H1 (cell line): ENCODE measurements around the gene SELENOO. TPM values are rescaled to one million over a fixed set of nuclear protein-coding genes. Genes with fewer than 3 reads are reported as not detected.
A peak's percentile ranks its signal among the peaks of the same experiment; 100 is the strongest.

Source experiments
- CTCF ChIA-PET: fragments of 300-600 bp; sonication (Branson Sonifier 250); formaldehyde crosslinking; loops from one replicate; lab custom pipeline; 2021; ENCODE audit not compliant: partially characterized antibody; lab: Charles Lee
- POLR2A ChIA-PET: fragments of 300-600 bp; sonication (Branson Sonifier 250); formaldehyde crosslinking; loops from one replicate; lab custom pipeline; 2021; ENCODE audit warnings: inconsistent platforms; ENCODE audit not compliant: partially characterized antibody; lab: Charles Lee
- DNase-seq, 2 experiments: peaks; one replicate each; pipeline versions ENCODE4 v3.0.0 to v3.0.0-alpha.2; 2010 to 2022; ENCODE audit warnings: low spot score in 2 of 2, low read depth in 1 of 2, mixed read lengths in 1 of 2
- FAIRE-seq: peaks from 2 replicates; lab custom pipeline; 2011; peaks lifted over from hg19 to GRCh38; lab: Jason Lieb, UNC
- H2AFZ ChIP-seq: 2 replicates; pipeline ENCODE4 v1.8.1; 2012; ENCODE audit warnings: low read length, inconsistent platforms
- H2AK5ac ChIP-seq: 2 replicates; pipeline ENCODE4 v1.6.1; 2013; ENCODE audit warnings: low read depth, low read length
- H2BK120ac ChIP-seq: replicated peaks from 2 replicates; pipeline ENCODE3; 2013; ENCODE audit warnings: low read depth, low read length, inconsistent platforms
- H2BK12ac ChIP-seq: 2 replicates; pipeline ENCODE4 v1.6.1; 2013; ENCODE audit warnings: low read depth, low read length
- H2BK15ac ChIP-seq: 2 replicates; pipeline ENCODE4 v1.6.1; 2013; ENCODE audit warnings: low read length
- H2BK20ac ChIP-seq: 2 replicates; pipeline ENCODE4 v1.6.1; 2013; ENCODE audit warnings: low read length
- H2BK5ac ChIP-seq: 2 replicates; pipeline ENCODE4 v1.6.1; 2013; ENCODE audit warnings: low read depth, low read length
- H3K14ac ChIP-seq: 2 replicates; pipeline ENCODE4 v1.6.1; 2013; ENCODE audit warnings: inconsistent platforms; ENCODE audit not compliant: insufficient read length
- H3K18ac ChIP-seq: 2 replicates; pipeline ENCODE4 v1.6.1; 2013; ENCODE audit warnings: low read length; ENCODE audit errors: extremely low read depth
- H3K23ac ChIP-seq: 2 replicates; pipeline ENCODE4 v1.6.1; 2013; ENCODE audit warnings: inconsistent platforms; ENCODE audit not compliant: insufficient read length
- H3K23me2 ChIP-seq: 2 replicates; pipeline ENCODE4 v1.6.1; 2013; ENCODE audit warnings: low read depth, low read length
- H3K27ac ChIP-seq: 2 replicates; pipeline ENCODE4 v1.6.1; 2011; ENCODE audit warnings: low read depth, low read length, inconsistent platforms
- H3K27me3 ChIP-seq, 4 experiments: replicated peaks in 1 of 4; 1 replicate in 1 of 4; 2 replicates in 3 of 4; pipeline versions ENCODE4 v1.6.1 to v1.8.1; 2011 to 2013; ENCODE audit warnings: low read length in 3 of 4, mild to moderate bottlenecking in 3 of 4, inconsistent platforms in 2 of 4, mixed read lengths in 2 of 4, moderate library complexity in 1 of 4; ENCODE audit not compliant: control insufficient read depth in 3 of 4, insufficient read depth in 3 of 4; ENCODE audit errors: extremely low read depth in 1 of 4
- H3K36me3 ChIP-seq, 4 experiments: 2 replicates each; pipeline versions ENCODE4 v1.6.1 to v1.8.1; 2011 to 2013; ENCODE audit warnings: mild to moderate bottlenecking in 4 of 4, low read length in 3 of 4, moderate library complexity in 2 of 4, control low read depth in 1 of 4, inconsistent platforms in 1 of 4; ENCODE audit not compliant: insufficient read depth in 4 of 4, control insufficient read depth in 2 of 4
- H3K4ac ChIP-seq: replicated peaks from 2 replicates; pipeline ENCODE3; 2013; ENCODE audit warnings: low read length, low read depth, mixed read lengths, inconsistent platforms; ENCODE audit not compliant: insufficient read length
- H3K4me1 ChIP-seq, 4 experiments: replicated peaks in 1 of 4; 1 replicate in 1 of 4; 2 replicates in 3 of 4; pipeline versions ENCODE4 v1.6.1 to v1.8.1; 2011 to 2013; ENCODE audit warnings: low read length in 3 of 4, inconsistent platforms in 2 of 4, mixed read lengths in 1 of 4; ENCODE audit not compliant: insufficient read depth in 4 of 4, control insufficient read depth in 3 of 4
- H3K4me2 ChIP-seq, 2 experiments: 2 replicates each; pipeline versions ENCODE4 v1.6.1 to v1.8.1; 2011 to 2013; ENCODE audit warnings: low read depth in 2 of 2, low read length in 2 of 2, control low read depth in 1 of 2, inconsistent platforms in 1 of 2, mild to moderate bottlenecking in 1 of 2; ENCODE audit not compliant: insufficient read depth in 1 of 2
- H3K4me3 ChIP-seq, 4 experiments: fragments of 200-600, 300-600 bp in 1 of 4; sonication (generic), shearing (Covaris generic), sonication (Bioruptor Twin) in 1 of 4; 2 replicates each; pipeline versions ENCODE4 v1.5.1 to v1.8.1; 2011 to 2016; ENCODE audit warnings: low read length in 4 of 4, low read depth in 3 of 4, control low read depth in 2 of 4, inconsistent platforms in 2 of 4, mild to moderate bottlenecking in 2 of 4, mixed read lengths in 1 of 4, moderate library complexity in 1 of 4; ENCODE audit not compliant: insufficient read depth in 2 of 4; ENCODE audit errors: extremely low read depth in 1 of 4
- H3K56ac ChIP-seq: replicated peaks from 2 replicates; pipeline ENCODE3; 2013; ENCODE audit warnings: low read depth, mild to moderate bottlenecking, mixed read lengths, low read length, inconsistent platforms; ENCODE audit not compliant: insufficient read length
- H3K79me1 ChIP-seq: 2 replicates; pipeline ENCODE4 v1.6.1; 2013; ENCODE audit warnings: low read depth, low read length, control low read depth
- H3K79me2 ChIP-seq, 2 experiments: 2 replicates each; pipeline versions ENCODE4 v1.6.1 to v1.8.1; 2012 to 2013; ENCODE audit warnings: low read length in 2 of 2, mild to moderate bottlenecking in 2 of 2, inconsistent platforms in 1 of 2; ENCODE audit not compliant: insufficient read depth in 2 of 2, control insufficient read depth in 1 of 2
- H3K9ac ChIP-seq, 4 experiments: replicated peaks in 1 of 4; 1 replicate in 1 of 4; 2 replicates in 3 of 4; pipeline versions ENCODE4 v1.6.1 to v1.8.1; 2011 to 2013; ENCODE audit warnings: low read depth in 3 of 4, low read length in 3 of 4, control low read depth in 2 of 4, mild to moderate bottlenecking in 2 of 4, moderate library complexity in 2 of 4, inconsistent platforms in 1 of 4; ENCODE audit errors: extremely low read depth in 1 of 4
- H3K9me3 ChIP-seq, 2 experiments: 2 replicates each; pipeline versions ENCODE4 v1.6.1 to v1.8.1; 2012 to 2013; ENCODE audit warnings: mild to moderate bottlenecking in 2 of 2, moderate library complexity in 2 of 2, control low read depth in 1 of 2, inconsistent platforms in 1 of 2, low read depth in 1 of 2, low read length in 1 of 2, mixed read lengths in 1 of 2; ENCODE audit not compliant: insufficient read depth in 2 of 2
- H4K20me1 ChIP-seq, 2 experiments: replicated peaks in 1 of 2; 2 replicates each; pipeline versions ENCODE3 to v1.8.1; 2011 to 2013; ENCODE audit warnings: inconsistent platforms in 2 of 2, low read length in 2 of 2, mild to moderate bottlenecking in 1 of 2; ENCODE audit not compliant: insufficient read depth in 2 of 2, control insufficient read depth in 1 of 2
- H4K5ac ChIP-seq: 2 replicates; pipeline ENCODE4 v1.6.1; 2013; ENCODE audit warnings: low read length, low read depth, mixed read lengths, inconsistent platforms; ENCODE audit not compliant: insufficient read length
- H4K8ac ChIP-seq: 2 replicates; pipeline ENCODE4 v1.8.0; 2013; ENCODE audit warnings: mild to moderate bottlenecking, moderate library complexity, low read length, inconsistent platforms; ENCODE audit not compliant: insufficient read depth; ENCODE audit errors: extremely low read depth
- H4K91ac ChIP-seq: replicated peaks from 2 replicates; pipeline ENCODE3; 2013; ENCODE audit warnings: low read length, mixed read lengths, inconsistent platforms; ENCODE audit not compliant: insufficient read length
- CHD2 ChIP-seq: IDR thresholded peaks from 2 replicates; pipeline ENCODE4 v1.6.1; 2012; ENCODE audit warnings: low read length, improper control_type of control experiment
- CREB1 ChIP-seq: IDR thresholded peaks from 2 replicates; pipeline ENCODE4 v1.6.1; 2012; ENCODE audit warnings: inconsistent platforms
- GABPA ChIP-seq: IDR thresholded peaks from 2 replicates; pipeline ENCODE4 v1.6.1; 2011; ENCODE audit warnings: mild to moderate bottlenecking, low read length, moderate library complexity, borderline replicate concordance; ENCODE audit not compliant: insufficient read depth
- PHF8 ChIP-seq: fragments of 200-600 bp; sonication (generic); conservative IDR thresholded peaks from 2 replicates; pipeline ENCODE4 v1.7.1; 2012; ENCODE audit warnings: low read depth, mild to moderate bottlenecking, inconsistent platforms, low read length, moderate library complexity
- SP2 ChIP-seq: IDR thresholded peaks from 2 replicates; pipeline ENCODE4 v1.6.1; 2012; ENCODE audit warnings: mild to moderate bottlenecking, low read length, inconsistent platforms
- SRF ChIP-seq: IDR thresholded peaks from 2 replicates; pipeline ENCODE4 v1.6.1; 2011; ENCODE audit warnings: mild to moderate bottlenecking, low read depth, low read length, moderate library complexity
- SUZ12 ChIP-seq: fragments of 200-600 bp; sonication (generic); IDR thresholded peaks from 2 replicates; pipeline ENCODE4 v1.6.1; 2012; ENCODE audit warnings: mild to moderate bottlenecking, inconsistent platforms, low read length, moderate library complexity, mixed read lengths
- TBP ChIP-seq: IDR thresholded peaks from 2 replicates; pipeline ENCODE4 v1.6.1; 2011; ENCODE audit warnings: low read depth, low read length, improper control_type of control experiment
- ZNF274 ChIP-seq: IDR thresholded peaks from 2 replicates; pipeline ENCODE4 v1.7.0; 2012; ENCODE audit warnings: low read length, borderline replicate concordance; ENCODE audit errors: extremely low read depth
- whole genome bisulfite sequencing, 2 experiments: shearing (Covaris generic) in 1 of 2; methylation state at CpG; one replicate each; pipeline versions ENCODE4 v1.1.6 to v1.1.7; 2013 to 2015; ENCODE audit warnings: low lambda C conversion rate in 2 of 2, mixed read lengths in 2 of 2, inconsistent platforms in 1 of 2, low coverage in 1 of 2, missing lambda C conversion rate in 1 of 2; ENCODE audit not compliant: insufficient replicate concordance in 2 of 2, insufficient coverage in 1 of 2, insufficient read length in 1 of 2; ENCODE audit errors: extremely low coverage in 1 of 2, missing lambda C conversion rate in 1 of 2; 5-methylcytosine and 5-hydroxymethylcytosine counted together
- polyA plus RNA-seq, 7 experiments: library from polyadenylated mRNA; depleted of rRNA in 3 of 7; stranded (reverse) in 5 of 7; unstranded in 2 of 7; fragments of >200 nt in 5 of 7; fragments of 200-250 nt in 2 of 7; gene quantifications; 1 replicate in 5 of 7; 2 replicates in 1 of 7; 4 replicates in 1 of 7; pipeline versions ENCODE4 v1.2.1 to v1.2.3, GENCODE V29; 2011 to 2013; ENCODE audit warnings: missing spikeins in 2 of 7, mixed read lengths in 2 of 7
- total RNA-seq: library from RNA; stranded (reverse); fragmentation: NEBNext Ultra II Directional; extraction: Animal tissue kit (Norgen Biotek cat#: 25700); gene quantifications from 2 replicates; pipeline ENCODE4 v1.2.1, GENCODE V29; 2021

The SELENOO gene
- total and polyA plus RNA-seq, 2 of the 8 experiments (the other 6 are each of a cell fraction or from before 2014, with no cell fraction given), result 18.6 to 25.1 TPM

GRCh38 chr22:50190941-50191741 is 9.7 kb upstream of the SELENOO start:
- Histone ChIP-seq H3K4ac (no peak overlapping the region), H3K79me2 (peaks cover 0 to 23% of the 10 kb centered on the region in 2 experiments; a peak in 1 of 4 replicates), H4K8ac (peak overlapping the region; percentile 89; the same call in 1 of the 2 replicates), H3K9me3 (no peaks in the 10 kb centered on the region), H3K4me2 (peak overlapping the region; percentile 41 to 67; a peak in 2 of 4 replicates), H3K36me3 (peaks cover 3 to 14% (median 5%) of the 10 kb centered on the region in 4 experiments; a peak in 4 of 8 replicates), H2BK20ac (no peak overlapping the region), H3K23ac (no peak overlapping the region), H3K23me2 (peaks cover 3% of the 10 kb centered on the region; the same call in 1 of the 2 replicates), H3K14ac (no peak overlapping the region), H3K56ac (no peak overlapping the region), H4K91ac (no peak overlapping the region), H3K79me1 (peaks cover 12% of the 10 kb centered on the region), H3K4me1 (peaks cover 2 to 20% (median 10%) of the 10 kb centered on the region in 4 experiments; a peak in 6 of 7 replicates), H2BK12ac (no peak overlapping the region), H2BK120ac (no peak overlapping the region), H2AK5ac (no peak overlapping the region), H3K9ac (no peak overlapping the region), H4K20me1 (peaks cover 21 to 34% of the 10 kb centered on the region in 2 experiments), H3K27ac (no peak overlapping the region), H3K27me3 (no peaks in the 10 kb centered on the region), H2BK15ac (peak overlapping the region; percentile 72; the same call in 1 of the 2 replicates), H4K5ac (no peak overlapping the region), H3K4me3 (peak overlapping the region in 3 of 4 experiments; percentile 23 to 57 (median 30); a peak in 5 of 8 replicates), H2AFZ (no peak overlapping the region), H3K18ac (no peak overlapping the region), H2BK5ac (peak overlapping the region; percentile 52; the same call in 1 of the 2 replicates)
- POLR2A ChIA-PET, result interaction anchor here (1.4 to 1.8 kb wide), 2 partner anchors 14 to 28 kb away, joined by 3 to 9 read pairs; no protein-coding TSS in a partner anchor
- CTCF ChIA-PET, result interaction anchor here (0.5 to 4.4 kb wide), 15 partner anchors 8 to 126 kb away, joined by 3 to 21 read pairs (median 4); no protein-coding TSS in a partner anchor
- 88% methylated on average over 16 of the region's 18 CpGs; no CpG with 5 or more reads in 1 of the 2 experiments for WGBS, 2 experiments
- FAIRE-seq (no peak), DNase-seq (no peak)
- no peak for TF ChIP-seq GABPA
- TF ChIP-seq TBP, result no peak
- no peak for TF ChIP-seq CHD2
- no peak for TF ChIP-seq PHF8
- TF ChIP-seq CREB1, result no peak
- TF ChIP-seq SP2, result no peak
- no peak for TF ChIP-seq SRF
- no peak for TF ChIP-seq ZNF274
- TF ChIP-seq SUZ12, result no peak
